ENCODE results near the gene KCNIP4. TPM values are rescaled to one million over a fixed set of nuclear protein-coding genes. Genes with fewer than 3 reads are reported as not detected.

The KCNIP4 gene
- total and polyA plus RNA-seq, 9 of the 15 experiments (the other 6 are each of a cell fraction or from before 2014, with no cell fraction given), result 0.25 to 0.41 TPM; not detected in 7

- intact Hi-C loops (cut with micrococcal nuclease) (no loop called here), in situ Hi-C loops (cut with MboI) (no loop called here)
- Histone ChIP-seq H3K4me3 (no peak overlapping the region), H3K4me2 (ENCODE audit: insufficient read depth, low read length) (no peak overlapping the region), H3K36me3 (ENCODE audit: control insufficient read depth, insufficient read depth, low read length) (no peaks in the 10 kb centered on the region), H3K27ac (ENCODE audit: extremely low read depth, low read depth, low read length) (no peak overlapping the region), H3K4me1 (replicated peaks in 1 of 2; ENCODE audit: control insufficient read depth in 2 of 2, insufficient read depth in 2 of 2, low read length in 2 of 2) (no peaks in the 10 kb centered on the region), H2AFZ (ENCODE audit: low read depth, low read length) (no peak overlapping the region), H3K9ac (ENCODE audit: insufficient read depth in 1 of 2, low read depth in 2 of 2, low read length in 2 of 2) (no peak overlapping the region), H3K79me2 (ENCODE audit: control insufficient read depth, insufficient read depth, low read length) (no peaks in the 10 kb centered on the region), H3K9me3 (replicated peaks; ENCODE audit: control insufficient read depth, insufficient read depth, low read depth, low read length) (no peaks in the 10 kb centered on the region), H3K27me3 (ENCODE audit: control insufficient read depth in 2 of 2, insufficient read depth in 2 of 2, low read length in 2 of 2) (no peaks in the 10 kb centered on the region), H3K9me1 (ENCODE audit: control insufficient read depth, insufficient read depth, low read length) (no peaks in the 10 kb centered on the region), H4K20me1 (replicated peaks; ENCODE audit: control insufficient read depth, insufficient read depth, low read length) (no peaks in the 10 kb centered on the region)
- TF ChIP-seq KDM4B (IDR thresholded peaks at IDR 0.05; ENCODE audit: borderline replicate concordance in 2 of 2, low read depth in 1 of 2) (no peak), CTBP1 (IDR thresholded peaks at IDR 0.05; ENCODE audit: borderline replicate concordance) (no peak)
- DNase-seq (ENCODE audit: extremely low read depth in 1 of 4, low spot score in 3 of 4) (no peak), FAIRE-seq (no peak), ATAC-seq (no peak)
- ChIA-PET CTCF (ENCODE audit: low intra/inter-chr PET ratio) (no interaction called here), POLR2A (interaction anchor here (0.6 kb wide), 2 partner anchors 8 to 245 kb away, joined by 3 to 4 read pairs; no protein-coding TSS in a partner anchor)
- no TSS peak for BruUV-seq (replicated peaks)
- WGBS (ENCODE audit: insufficient coverage, low coverage, missing lambda C conversion rate), result 0% methylated on average over 13 of the region's 13 CpGs
Observed at GRCh38 chr4:20984576-20984836, 964.1 kb downstream of the KCNIP4 start.

- Histone ChIP-seq H3K9ac (ENCODE audit: insufficient read depth in 1 of 2, low read depth in 2 of 2, low read length in 2 of 2) (no peak overlapping the region), H3K27ac (ENCODE audit: extremely low read depth, low read depth, low read length) (no peak overlapping the region), H3K27me3 (ENCODE audit: control insufficient read depth in 2 of 2, insufficient read depth in 2 of 2, low read length in 2 of 2) (no peaks in the 10 kb centered on the region), H4K20me1 (replicated peaks; ENCODE audit: control insufficient read depth, insufficient read depth, low read length) (no peaks in the 10 kb centered on the region), H3K79me2 (ENCODE audit: control insufficient read depth, insufficient read depth, low read length) (no peaks in the 10 kb centered on the region), H2AFZ (ENCODE audit: low read depth, low read length) (no peak overlapping the region), H3K36me3 (ENCODE audit: control insufficient read depth, insufficient read depth, low read length) (no peaks in the 10 kb centered on the region), H3K9me3 (replicated peaks; ENCODE audit: control insufficient read depth, insufficient read depth, low read depth, low read length) (no peaks in the 10 kb centered on the region), H3K9me1 (ENCODE audit: control insufficient read depth, insufficient read depth, low read length) (no peaks in the 10 kb centered on the region), H3K4me1 (replicated peaks in 1 of 2; ENCODE audit: control insufficient read depth in 2 of 2, insufficient read depth in 2 of 2, low read length in 2 of 2) (no peaks in the 10 kb centered on the region), H3K4me3 (no peak overlapping the region), H3K4me2 (ENCODE audit: insufficient read depth, low read length) (no peak overlapping the region)
- BruUV-seq (replicated peaks), result no TSS peak
- POLR2A ChIA-PET, result interaction anchor here (0.6 kb wide), 2 partner anchors 8 to 244 kb away, joined by 3 to 4 read pairs; no protein-coding TSS in a partner anchor
- under 1% methylated on average over 29 of the region's 31 CpGs for WGBS (ENCODE audit: insufficient coverage, low coverage, missing lambda C conversion rate)
- FAIRE-seq (no peak), DNase-seq (ENCODE audit: extremely low read depth in 1 of 4, low spot score in 3 of 4) (no peak), ATAC-seq (no peak)
- intact Hi-C loops (cut with micrococcal nuclease), result no loop called here
- CTCF ChIA-PET (ENCODE audit: low intra/inter-chr PET ratio), result no interaction called here
- in situ Hi-C loops (cut with MboI), result no loop called here
- no peak for TF ChIP-seq SMC3 (conservative IDR thresholded peaks at IDR 0.05; ENCODE audit: insufficient read depth, low read depth, low read length)
- TF ChIP-seq E2F3 (CRISPR knock-in tag; IDR thresholded peaks at IDR 0.05), result no peak
- no peak for TF ChIP-seq ZFP91 (CRISPR knock-in tag; IDR thresholded peaks at IDR 0.05)
- no peak for TF ChIP-seq ZKSCAN1 (IDR thresholded peaks at IDR 0.05; ENCODE audit: low read depth, low read length)
- no peak for TF ChIP-seq POU5F1 (IDR thresholded peaks at IDR 0.05; ENCODE audit: borderline replicate concordance, low read depth, low read length, partially characterized antibody)
- TF ChIP-seq ZNF197 (CRISPR knock-in tag; IDR thresholded peaks at IDR 0.05; ENCODE audit: low read depth), result no peak
- no peak for TF ChIP-seq ARID3B (CRISPR knock-in tag; IDR thresholded peaks at IDR 0.05; ENCODE audit: borderline replicate concordance)
- TF ChIP-seq PHB2 (IDR thresholded peaks at IDR 0.05; ENCODE audit: low read depth), result no peak
- TF ChIP-seq ZNF239 (CRISPR knock-in tag; IDR thresholded peaks at IDR 0.05), result no peak
Observed at GRCh38 chr4:20983763-20984575, 964.6 kb downstream of the KCNIP4 start.
